H9 (cell line): ENCODE measurements around the gene FARS2. TPM values are rescaled to one million over a fixed set of nuclear protein-coding genes. Genes with fewer than 3 reads are reported as not detected.
A peak's percentile ranks its signal among the peaks of the same experiment; 100 is the strongest.

Experiments used
- DNase-seq: peaks from one replicate; pipeline ENCODE4 v3.0.0-alpha.2; 2017
- H2AFZ ChIP-seq: one replicate; pipeline ENCODE4 v1.6.1; 2013; ENCODE audit warnings: mild to moderate bottlenecking, low read length, control low read depth, moderate library complexity
- H2AK5ac ChIP-seq: 2 replicates; pipeline ENCODE4 v1.6.1; 2013; ENCODE audit warnings: low read length, control low read depth, mixed read lengths; ENCODE audit not compliant: insufficient read length
- H2BK120ac ChIP-seq: one replicate; pipeline ENCODE4 v1.6.1; 2013; ENCODE audit warnings: low read depth, mild to moderate bottlenecking, low read length, control low read depth, inconsistent platforms; ENCODE audit not compliant: poor library complexity, severe bottlenecking
- H2BK12ac ChIP-seq: 2 replicates; pipeline ENCODE4 v1.6.1; 2013; ENCODE audit warnings: low read length, control low read depth, mixed read lengths, low read depth; ENCODE audit not compliant: insufficient read length
- H2BK15ac ChIP-seq: 2 replicates; pipeline ENCODE4 v1.6.1; 2013; ENCODE audit warnings: low read depth, low read length, control low read depth
- H2BK20ac ChIP-seq: one replicate; pipeline ENCODE4 v1.6.1; 2013; ENCODE audit warnings: low read depth, mild to moderate bottlenecking, low read length, control low read depth, inconsistent platforms; ENCODE audit not compliant: poor library complexity, severe bottlenecking
- H2BK5ac ChIP-seq: 2 replicates; pipeline ENCODE4 v1.6.1; 2013; ENCODE audit warnings: low read length, control low read depth, mixed read lengths; ENCODE audit not compliant: insufficient read length
- H3K14ac ChIP-seq: 2 replicates; pipeline ENCODE4 v1.6.1; 2013; ENCODE audit warnings: low read length, control low read depth; ENCODE audit not compliant: insufficient read depth
- H3K18ac ChIP-seq: 2 replicates; pipeline ENCODE4 v1.6.1; 2013; ENCODE audit warnings: low read depth, mild to moderate bottlenecking, mixed read lengths, low read length, control low read depth; ENCODE audit not compliant: insufficient read length
- H3K23ac ChIP-seq: 2 replicates; pipeline ENCODE4 v1.6.1; 2013; ENCODE audit warnings: low read length, control low read depth, mixed read lengths, low read depth; ENCODE audit not compliant: insufficient read length
- H3K23me2 ChIP-seq: 2 replicates; pipeline ENCODE4 v1.6.1; 2013; ENCODE audit warnings: low read depth, mild to moderate bottlenecking, mixed read lengths, low read length, control low read depth; ENCODE audit not compliant: insufficient read length, poor library complexity, severe bottlenecking
- H3K27ac ChIP-seq: 2 replicates; pipeline ENCODE4 v1.5.1; 2013; ENCODE audit warnings: low read length, control low read depth, mixed read lengths, low read depth; ENCODE audit not compliant: insufficient read length
- H3K27me3 ChIP-seq: 2 replicates; pipeline ENCODE4 v1.6.1; 2013; ENCODE audit warnings: low read length, control low read depth, inconsistent platforms; ENCODE audit not compliant: insufficient read depth
- H3K4ac ChIP-seq: 2 replicates; pipeline ENCODE4 v1.6.1; 2013; ENCODE audit warnings: low read depth, mild to moderate bottlenecking, control low read depth, inconsistent platforms, low read length, moderate library complexity
- H3K4me1 ChIP-seq: 2 replicates; pipeline ENCODE4 v1.6.1; 2013; ENCODE audit warnings: low read length, control low read depth, inconsistent platforms; ENCODE audit not compliant: insufficient read depth
- H3K4me2 ChIP-seq: 2 replicates; pipeline ENCODE4 v1.6.1; 2013; ENCODE audit warnings: low read length, control low read depth, mixed read lengths; ENCODE audit not compliant: insufficient read length, insufficient read depth
- H3K56ac ChIP-seq: 2 replicates; pipeline ENCODE4 v1.6.1; 2013; ENCODE audit warnings: low read depth, mild to moderate bottlenecking, mixed read lengths, low read length, control low read depth; ENCODE audit not compliant: insufficient read length
- H3K79me1 ChIP-seq: 2 replicates; pipeline ENCODE4 v1.6.1; 2013; ENCODE audit warnings: low read depth, mild to moderate bottlenecking, moderate library complexity, low read length, control low read depth, inconsistent platforms; ENCODE audit not compliant: insufficient read depth, poor library complexity, severe bottlenecking
- H3K79me2 ChIP-seq: 2 replicates; pipeline ENCODE4 v1.6.1; 2013; ENCODE audit warnings: low read length, control low read depth, inconsistent platforms; ENCODE audit not compliant: insufficient read depth
- H3K9ac ChIP-seq: 2 replicates; pipeline ENCODE4 v1.6.1; 2013; ENCODE audit warnings: low read length, control low read depth, mixed read lengths; ENCODE audit not compliant: insufficient read length; ENCODE audit errors: extremely low read depth
- H3K9me3 ChIP-seq: one replicate; pipeline ENCODE4 v1.6.1; 2013; ENCODE audit warnings: low read depth, low read length, inconsistent platforms; ENCODE audit not compliant: control insufficient read depth
- H3T11ph ChIP-seq: one replicate; pipeline ENCODE4 v1.6.1; 2013; ENCODE audit warnings: mild to moderate bottlenecking, low read length, control low read depth, inconsistent platforms
- H4K20me1 ChIP-seq: one replicate; pipeline ENCODE4 v1.6.1; 2013; ENCODE audit not compliant: control insufficient read depth, insufficient read length, insufficient read depth
- H4K5ac ChIP-seq: 2 replicates; pipeline ENCODE4 v1.6.1; 2013; ENCODE audit warnings: low read depth, mild to moderate bottlenecking, mixed read lengths, low read length, control low read depth; ENCODE audit not compliant: insufficient read length
- H4K8ac ChIP-seq: replicated peaks from 2 replicates; pipeline ENCODE4 v1.6.1; 2013; ENCODE audit warnings: low read length, control low read depth, mixed read lengths, low read depth; ENCODE audit not compliant: insufficient read length
- H4K91ac ChIP-seq: 2 replicates; pipeline ENCODE4 v1.6.1; 2013; ENCODE audit warnings: low read depth, mild to moderate bottlenecking, moderate library complexity, mixed read lengths, low read length, control low read depth; ENCODE audit not compliant: insufficient read length
- H3K27ac Mint-ChIP-seq, 3 experiments: 2 replicates in 2 of 3; 3 replicates in 1 of 3; pipeline ENCODE4 v1.8.0; 2020 to 2021; ENCODE audit warnings: mixed read lengths in 3 of 3, mild to moderate bottlenecking in 1 of 3, moderate library complexity in 1 of 3
- H3K27me3 Mint-ChIP-seq: 2 replicates; pipeline ENCODE4 v1.8.0; 2021; ENCODE audit warnings: low read depth, mild to moderate bottlenecking, moderate library complexity, mixed read lengths
- H3K36me3 Mint-ChIP-seq, 3 experiments: 2 replicates in 2 of 3; 3 replicates in 1 of 3; pipeline ENCODE4 v1.8.0; 2020 to 2021; ENCODE audit warnings: low read depth in 3 of 3, mixed read lengths in 3 of 3; ENCODE audit not compliant: insufficient read depth in 1 of 3
- H3K4me1 Mint-ChIP-seq, 2 experiments: 2 replicates each; pipeline ENCODE4 v1.8.0; 2020; ENCODE audit warnings: mixed read lengths in 2 of 2
- H3K4me3 Mint-ChIP-seq, 2 experiments: 2 replicates in 1 of 2; 3 replicates in 1 of 2; pipeline ENCODE4 v1.8.0; 2020 to 2021; ENCODE audit warnings: mild to moderate bottlenecking in 2 of 2, mixed read lengths in 2 of 2, moderate library complexity in 1 of 2
- H3K9me3 Mint-ChIP-seq, 2 experiments: 2 replicates in 1 of 2; 3 replicates in 1 of 2; pipeline ENCODE4 v1.8.0; 2020; ENCODE audit warnings: mild to moderate bottlenecking in 2 of 2, mixed read lengths in 2 of 2, moderate library complexity in 1 of 2
- CTCF ChIP-seq: fragments of 200-600 bp; sonication (generic); conservative IDR thresholded peaks from 3 replicates; pipeline ENCODE4 v1.8.0; 2021; ENCODE audit warnings: antibody characterized with exemption, mild to moderate bottlenecking
- WGBS: extraction: QIAGEN DNeasy Blood & Tissue Kit; methylation state at CpG from one replicate; pipeline ENCODE4 v1.1.7; 2013; ENCODE audit warnings: missing lambda C conversion rate, low lambda C conversion rate, mixed read lengths; ENCODE audit not compliant: insufficient read length; ENCODE audit errors: extremely low coverage; 5-methylcytosine and 5-hydroxymethylcytosine counted together
- total RNA-seq: library from RNA; stranded (reverse); gene quantifications from 2 replicates; pipeline ENCODE4 v1.2.1, GENCODE V29; 2021

FARS2 gene
- total RNA-seq, 1 experiment from 2014 or later: 8.5 TPM

DNA sequence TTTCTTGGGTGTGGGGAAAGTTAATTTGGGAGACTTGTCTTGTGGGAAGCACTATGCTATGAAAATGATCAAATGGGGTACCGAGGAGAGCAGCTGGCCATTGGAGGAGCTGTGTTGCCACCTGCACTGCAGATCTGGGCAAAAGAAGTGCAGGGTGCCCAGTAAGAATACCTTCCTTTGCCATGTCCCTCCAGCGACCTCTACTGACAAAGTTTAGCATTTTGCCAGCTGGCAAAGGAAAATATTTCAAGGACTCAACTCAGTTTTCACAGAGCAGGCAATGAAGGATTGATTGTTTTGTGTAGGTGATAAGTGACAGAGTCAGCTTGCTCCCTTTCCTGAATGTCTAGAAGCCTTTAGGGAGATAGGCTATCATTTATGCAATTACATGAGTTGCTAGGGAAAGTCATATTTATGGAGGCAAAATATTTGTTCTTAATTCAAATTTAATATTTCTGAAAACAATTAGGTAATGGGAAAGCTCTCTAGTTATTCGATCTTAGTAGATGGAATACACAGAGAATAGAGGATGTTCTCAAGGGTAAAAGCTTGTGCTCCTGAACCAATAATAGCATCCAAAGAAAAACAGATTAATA lies 118.4 kb downstream of the FARS2 start:
- Histone ChIP-seq H2BK5ac (no peak overlapping the region), H4K91ac (no peak overlapping the region), H4K20me1 (no peaks in the 10 kb centered on the region), H3K27me3 (no peaks in the 10 kb centered on the region), H3K14ac (no peak overlapping the region), H2AFZ (no peak overlapping the region), H3T11ph (no peak overlapping the region), H3K4me2 (no peak overlapping the region), H3K27ac (no peak overlapping the region), H2BK15ac (no peak overlapping the region), H3K79me2 (no peaks in the 10 kb centered on the region), H3K23me2 (no peaks in the 10 kb centered on the region), H3K18ac (no peak overlapping the region), H3K79me1 (no peaks in the 10 kb centered on the region), H3K4ac (no peak overlapping the region), H4K5ac (no peak overlapping the region), H3K4me1 (no peaks in the 10 kb centered on the region), H3K56ac (no peak overlapping the region), H3K9ac (no peak overlapping the region), H2AK5ac (no peak overlapping the region), H3K23ac (no peak overlapping the region), H2BK12ac (no peak overlapping the region), H2BK20ac (no peak overlapping the region), H3K9me3 (no peaks in the 10 kb centered on the region), H4K8ac (no peak overlapping the region), H2BK120ac (no peak overlapping the region)
- no peak overlapping the region for H3K4me3 Mint-ChIP-seq
- DNase-seq: peak; percentile 59
- H3K36me3 Mint-ChIP-seq: peaks cover 0 to 4% (median 2%) of the 10 kb centered on the region in 3 experiments; a peak in 1 of 7 replicates
- H3K27me3 Mint-ChIP-seq: no peaks in the 10 kb centered on the region
- no CpG with 5 or more reads among the region's 3 CpGs for WGBS
- 0 out of 5 replicates have a peak, but pooled peaks cover 0 to 3% of the 10 kb centered on the region in 2 experiments for H3K9me3 Mint-ChIP-seq
- peaks cover 17 to 21% of the 10 kb centered on the region in 2 experiments for H3K4me1 Mint-ChIP-seq
- no peak overlapping the region for H3K27ac Mint-ChIP-seq
- TF ChIP-seq CTCF: peak; percentile 80
